Measurements from ENCODE around the gene NOLC1. TPM values are rescaled to one million over a fixed set of nuclear protein-coding genes. Genes with fewer than 3 reads are reported as not detected.

Gene NOLC1
- total and polyA plus RNA-seq, 2 of the 13 experiments (the other 11 are each of a cell fraction or from before 2014, with no cell fraction given) = 50.6 to 81.0 TPM

DNA sequence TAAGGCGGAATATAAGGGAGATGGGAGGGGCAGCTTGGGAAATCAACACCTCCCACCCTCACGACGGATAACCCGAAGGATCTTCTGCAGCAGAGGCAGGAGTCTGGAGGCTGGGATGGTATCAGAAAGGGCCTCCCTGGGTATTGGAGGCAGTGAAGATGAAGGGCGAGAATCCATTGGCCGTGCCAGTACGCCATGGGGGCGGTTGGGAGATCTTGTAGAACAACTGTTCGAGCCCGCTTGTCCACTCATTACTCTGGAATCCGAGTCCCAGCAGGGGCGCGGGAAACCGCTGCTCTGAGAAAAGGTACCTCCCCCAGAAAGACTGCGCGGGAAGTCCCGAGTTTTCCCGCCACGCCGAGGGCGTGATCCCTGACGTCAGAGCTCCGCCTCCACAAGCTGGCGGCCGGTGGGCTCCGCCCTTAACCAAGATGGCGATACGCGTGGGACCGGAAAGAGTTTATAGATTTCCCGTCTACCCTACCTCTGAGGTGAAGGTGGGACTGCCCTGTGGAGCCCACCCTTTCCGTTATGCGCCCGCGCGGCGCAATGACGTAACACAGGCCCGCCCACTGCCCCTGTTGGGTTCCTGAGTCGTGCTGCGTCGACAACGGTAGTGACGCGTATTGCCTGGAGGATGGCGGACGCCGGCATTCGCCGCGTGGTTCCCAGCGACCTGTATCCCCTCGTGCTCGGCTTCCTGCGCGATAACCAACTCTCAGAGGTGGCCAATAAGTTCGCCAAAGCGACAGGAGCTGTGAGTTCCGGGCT, at the start of gene NOLC1 (continued):
- TF ChIP-seq, protein P1, sequence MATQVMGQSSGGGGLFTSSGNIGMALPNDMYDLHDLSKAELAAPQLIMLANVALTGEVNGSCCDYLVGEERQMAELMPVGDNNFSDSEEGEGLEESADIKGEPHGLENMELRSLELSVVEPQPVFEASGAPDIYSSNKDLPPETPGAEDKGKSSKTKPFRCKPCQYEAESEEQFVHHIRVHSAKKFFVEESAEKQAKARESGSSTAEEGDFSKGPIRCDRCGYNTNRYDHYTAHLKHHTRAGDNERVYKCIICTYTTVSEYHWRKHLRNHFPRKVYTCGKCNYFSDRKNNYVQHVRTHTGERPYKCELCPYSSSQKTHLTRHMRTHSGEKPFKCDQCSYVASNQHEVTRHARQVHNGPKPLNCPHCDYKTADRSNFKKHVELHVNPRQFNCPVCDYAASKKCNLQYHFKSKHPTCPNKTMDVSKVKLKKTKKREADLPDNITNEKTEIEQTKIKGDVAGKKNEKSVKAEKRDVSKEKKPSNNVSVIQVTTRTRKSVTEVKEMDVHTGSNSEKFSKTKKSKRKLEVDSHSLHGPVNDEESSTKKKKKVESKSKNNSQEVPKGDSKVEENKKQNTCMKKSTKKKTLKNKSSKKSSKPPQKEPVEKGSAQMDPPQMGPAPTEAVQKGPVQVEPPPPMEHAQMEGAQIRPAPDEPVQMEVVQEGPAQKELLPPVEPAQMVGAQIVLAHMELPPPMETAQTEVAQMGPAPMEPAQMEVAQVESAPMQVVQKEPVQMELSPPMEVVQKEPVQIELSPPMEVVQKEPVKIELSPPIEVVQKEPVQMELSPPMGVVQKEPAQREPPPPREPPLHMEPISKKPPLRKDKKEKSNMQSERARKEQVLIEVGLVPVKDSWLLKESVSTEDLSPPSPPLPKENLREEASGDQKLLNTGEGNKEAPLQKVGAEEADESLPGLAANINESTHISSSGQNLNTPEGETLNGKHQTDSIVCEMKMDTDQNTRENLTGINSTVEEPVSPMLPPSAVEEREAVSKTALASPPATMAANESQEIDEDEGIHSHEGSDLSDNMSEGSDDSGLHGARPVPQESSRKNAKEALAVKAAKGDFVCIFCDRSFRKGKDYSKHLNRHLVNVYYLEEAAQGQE (IDR thresholded peaks at IDR 0.05; ENCODE audit: borderline replicate concordance in 1 of 2, low read depth in 1 of 2, low read length in 2 of 2) = no peak
- TF ChIP-seq, protein P2, sequence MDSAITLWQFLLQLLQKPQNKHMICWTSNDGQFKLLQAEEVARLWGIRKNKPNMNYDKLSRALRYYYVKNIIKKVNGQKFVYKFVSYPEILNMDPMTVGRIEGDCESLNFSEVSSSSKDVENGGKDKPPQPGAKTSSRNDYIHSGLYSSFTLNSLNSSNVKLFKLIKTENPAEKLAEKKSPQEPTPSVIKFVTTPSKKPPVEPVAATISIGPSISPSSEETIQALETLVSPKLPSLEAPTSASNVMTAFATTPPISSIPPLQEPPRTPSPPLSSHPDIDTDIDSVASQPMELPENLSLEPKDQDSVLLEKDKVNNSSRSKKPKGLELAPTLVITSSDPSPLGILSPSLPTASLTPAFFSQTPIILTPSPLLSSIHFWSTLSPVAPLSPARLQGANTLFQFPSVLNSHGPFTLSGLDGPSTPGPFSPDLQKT (CRISPR knock-in tag; IDR thresholded peaks at IDR 0.05; ENCODE audit: borderline replicate concordance) = no peak
- TF ChIP-seq PHF8 (CRISPR knock-in tag; IDR thresholded peaks at IDR 0.05) (peak; percentile 97), ZNF670 (CRISPR knock-in tag; IDR thresholded peaks at IDR 0.05; ENCODE audit: borderline replicate concordance) (peak; percentile 87; the same call in 1 of the 2 replicates), ZNF879 (CRISPR knock-in tag; IDR thresholded peaks at IDR 0.05) (no peak), HIVEP1 (CRISPR knock-in tag; IDR thresholded peaks at IDR 0.05) (peak; percentile 93), ZBTB43 (CRISPR knock-in tag; conservative IDR thresholded peaks at IDR 0.05) (peak; percentile 17; the same call in 1 of the 2 replicates), MLX (CRISPR knock-in tag; IDR thresholded peaks at IDR 0.05) (no peak; the same call in 1 of the 2 replicates), NFIC (IDR thresholded peaks at IDR 0.05; ENCODE audit: low read length) (no peak; the same call in 1 of the 2 replicates), FIP1L1 (IDR thresholded peaks at IDR 0.05; ENCODE audit: borderline replicate concordance, insufficient read depth, low read depth, low read length) (peak; percentile 52; the same call in 1 of the 2 replicates), SCMH1 (CRISPR knock-in tag; IDR thresholded peaks at IDR 0.05; ENCODE audit: borderline replicate concordance) (no peak), ZSCAN31 (CRISPR knock-in tag; IDR thresholded peaks at IDR 0.05; ENCODE audit: low read depth) (peak; percentile 72; the same call in 1 of the 2 replicates), TCF7 (IDR thresholded peaks at IDR 0.05; ENCODE audit: low read depth) (no peak), GATAD1 (CRISPR knock-in tag; IDR thresholded peaks at IDR 0.05) (peak; percentile 98), NPAS2 (CRISPR knock-in tag; IDR thresholded peaks at IDR 0.05; ENCODE audit: borderline replicate concordance) (no peak), SMAD9 (CRISPR knock-in tag; IDR thresholded peaks at IDR 0.05) (no peak), ATF7 (IDR thresholded peaks at IDR 0.05) (peak; percentile 93), ATF7 (CRISPR knock-in tag; IDR thresholded peaks at IDR 0.05) (peak; percentile 80; the same call in 1 of the 2 replicates), PITX1 (CRISPR knock-in tag; IDR thresholded peaks at IDR 0.05) (peak; percentile 12; the same call in 1 of the 2 replicates)
- TF ChIP-seq, protein P3, sequence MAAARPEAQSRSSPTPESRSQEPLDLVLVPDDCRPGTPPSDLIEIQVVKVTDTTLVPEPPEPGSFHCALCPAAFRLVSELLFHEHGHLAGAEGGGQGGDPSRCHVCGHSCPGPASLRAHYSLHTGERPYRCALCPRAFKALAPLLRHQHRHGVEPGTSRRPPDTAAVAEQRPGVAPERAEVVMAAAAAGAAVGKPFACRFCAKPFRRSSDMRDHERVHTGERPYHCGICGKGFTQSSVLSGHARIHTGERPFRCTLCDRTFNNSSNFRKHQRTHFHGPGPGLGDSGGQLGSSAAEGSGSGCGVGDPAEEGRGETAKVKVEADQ (CRISPR knock-in tag; IDR thresholded peaks at IDR 0.05; ENCODE audit: borderline replicate concordance) = peak; percentile 86

Measured in HepG2 (cell line).